ENCODE data around the gene GPR34. TPM values are rescaled to one million over a fixed set of nuclear protein-coding genes. Genes with fewer than 3 reads are reported as not detected.

GPR34 gene
- total and polyA plus RNA-seq, 2 of the 4 experiments (the other 2 are of a cell fraction), result not detected

DNA sequence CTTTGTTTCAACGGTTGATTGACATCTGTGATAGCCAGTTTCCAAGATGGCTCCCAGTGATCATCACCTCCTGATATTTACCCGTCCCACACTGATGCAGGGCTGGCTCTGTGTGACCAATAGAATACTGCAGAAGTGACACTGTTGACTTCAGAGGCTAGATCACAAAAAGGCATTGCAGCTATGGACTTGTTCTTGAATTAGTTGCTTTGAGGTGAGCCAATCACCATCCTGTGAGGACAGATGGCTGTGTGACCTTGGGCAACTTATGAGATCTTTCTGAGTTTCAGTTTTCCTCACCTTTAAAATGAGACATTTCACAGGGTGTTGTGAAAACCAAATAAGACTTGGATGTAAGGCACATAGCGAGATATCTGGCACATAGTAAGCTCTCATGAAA, 33.4 kb downstream of the GPR34 start:
- Histone ChIP-seq H2BK20ac (ENCODE audit: low read depth, low read length) (no peak overlapping the region), H3K4me3 (ENCODE audit: insufficient read depth, low read depth, low read length) (no peak overlapping the region), H2AK5ac (ENCODE audit: low read depth, low read length) (no peak overlapping the region), H3K79me1 (ENCODE audit: low read depth in 1 of 2, low read length in 2 of 2) (no peaks in the 10 kb centered on the region), H2BK15ac (ENCODE audit: low read depth, low read length) (no peak overlapping the region), H4K5ac (ENCODE audit: low read depth, low read length) (no peak overlapping the region), H4K8ac (ENCODE audit: low read depth in 2 of 2, low read length in 2 of 2) (no peak overlapping the region), H3K9ac (ENCODE audit: low read depth, low read length) (no peak overlapping the region), H2AK9ac (replicated peaks; ENCODE audit: low read depth, low read length, poor library complexity) (no peak overlapping the region), H3K56ac (ENCODE audit: extremely low read depth, insufficient read depth, low read length) (no peak overlapping the region), H3K9me1 (ENCODE audit: insufficient read depth, low read length) (no peaks in the 10 kb centered on the region), H3K9me3 (ENCODE audit: control insufficient read depth, insufficient read depth, low read length) (peaks cover 5% of the 10 kb centered on the region; the same call in 1 of the 2 replicates), H3K18ac (ENCODE audit: low read depth, low read length) (no peak overlapping the region), H2AFZ (replicated peaks; ENCODE audit: low read length, poor library complexity) (no peak overlapping the region), H3K4ac (ENCODE audit: low read depth, low read length) (no peak overlapping the region), H3K27me3 (ENCODE audit: control insufficient read depth, insufficient read depth, low read length) (no peaks in the 10 kb centered on the region; the same call in 1 of the 2 replicates), H4K20me1 (ENCODE audit: insufficient read depth, low read length) (no peaks in the 10 kb centered on the region), H3K27ac (ENCODE audit: insufficient read depth, low read length) (no peak overlapping the region), H3K4me1 (ENCODE audit: control insufficient read depth, insufficient read depth, low read length) (peaks cover 1% of the 10 kb centered on the region; the same call in 1 of the 2 replicates), H3K23ac (ENCODE audit: low read depth, low read length) (no peak overlapping the region), H3K4me2 (ENCODE audit: low read depth, low read length) (no peak overlapping the region), H2BK120ac (ENCODE audit: low read depth, low read length) (no peak overlapping the region), H2BK5ac (ENCODE audit: low read depth, low read length, poor library complexity, severe bottlenecking) (no peak overlapping the region), H4K91ac (ENCODE audit: insufficient read depth, low read depth, low read length) (no peak overlapping the region), H3K36me3 (ENCODE audit: control insufficient read depth, insufficient read depth, low read length) (no peaks in the 10 kb centered on the region), H3K14ac (replicated peaks; ENCODE audit: low read depth, low read length) (no peak overlapping the region)
- CTCF ChIA-PET, result no interaction called here
- intact Hi-C loops (cut with micrococcal nuclease) (no loop called here), dilution Hi-C loops (cut with HindIII; ENCODE audit: low sequenced_read_pairs, unreplicated experiment) (no loop called here), in situ Hi-C loops (cut with MboI; ENCODE audit: low sequenced_read_pairs) (no loop called here)
- POLR2A ChIA-PET (ENCODE audit: unreplicated experiment), result no interaction called here
- DNase-seq (no peak), ATAC-seq (ENCODE audit: low read depth) (no peak)
- no TSS peak for BruUV-seq (replicated peaks)
- no CpG with 5 or more reads among the region's 3 CpGs for WGBS, 2 experiments (ENCODE audit: extremely low coverage in 2 of 2, insufficient read length in 1 of 2)
- TF ChIP-seq BHLHE40 (IDR thresholded peaks at IDR 0.05; ENCODE audit: low read depth, low read length) (no peak), MAZ (IDR thresholded peaks at IDR 0.05; ENCODE audit: borderline replicate concordance, low read depth, low read length) (no peak), SMC3 (IDR thresholded peaks at IDR 0.05; ENCODE audit: low read depth, low read length) (no peak), POLR2A (IDR thresholded peaks at IDR 0.05; ENCODE audit: low read depth, low read length) (no peak), MAFK (IDR thresholded peaks at IDR 0.05; ENCODE audit: low read depth, low read length) (no peak), RAD21 (IDR thresholded peaks at IDR 0.05; ENCODE audit: low read length) (no peak), CEBPB (IDR thresholded peaks at IDR 0.05; ENCODE audit: low read depth, low read length) (no peak), NFE2L2 (IDR thresholded peaks at IDR 0.05; ENCODE audit: low read depth, low read length) (no peak), MXI1 (IDR thresholded peaks at IDR 0.05; ENCODE audit: borderline replicate concordance, low read depth, low read length) (no peak), USF2 (IDR thresholded peaks at IDR 0.05; ENCODE audit: low read depth, low read length) (no peak), RCOR1 (IDR thresholded peaks at IDR 0.05; ENCODE audit: insufficient replicate concordance, low read length) (no peak), CTCF (conservative IDR thresholded peaks at IDR 0.05; ENCODE audit: low read depth, low read length) (no peak), RFX5 (IDR thresholded peaks at IDR 0.05; ENCODE audit: low read depth, low read length) (no peak), FOS (IDR thresholded peaks at IDR 0.05; ENCODE audit: low read depth, low read length) (no peak)
- TF ChIP-seq, protein P1, sequence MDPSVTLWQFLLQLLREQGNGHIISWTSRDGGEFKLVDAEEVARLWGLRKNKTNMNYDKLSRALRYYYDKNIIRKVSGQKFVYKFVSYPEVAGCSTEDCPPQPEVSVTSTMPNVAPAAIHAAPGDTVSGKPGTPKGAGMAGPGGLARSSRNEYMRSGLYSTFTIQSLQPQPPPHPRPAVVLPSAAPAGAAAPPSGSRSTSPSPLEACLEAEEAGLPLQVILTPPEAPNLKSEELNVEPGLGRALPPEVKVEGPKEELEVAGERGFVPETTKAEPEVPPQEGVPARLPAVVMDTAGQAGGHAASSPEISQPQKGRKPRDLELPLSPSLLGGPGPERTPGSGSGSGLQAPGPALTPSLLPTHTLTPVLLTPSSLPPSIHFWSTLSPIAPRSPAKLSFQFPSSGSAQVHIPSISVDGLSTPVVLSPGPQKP (IDR thresholded peaks at IDR 0.05; ENCODE audit: borderline replicate concordance, low read depth, low read length), result no peak
